ENCODE results near the gene DAB1.

DAB1 gene

GRCh38 chr1:57411262-57411661 is 12.6 kb downstream of the DAB1 start:
- DNase-seq (ENCODE audit: low read depth in 2 of 2) = no peak

GRCh38 chr1:57410508-57410907 is 13.4 kb downstream of the DAB1 start:
- DNase-seq (ENCODE audit: low read depth in 2 of 2) = no peak

GRCh38 chr1:57407928-57408327 is 15.9 kb downstream of the DAB1 start:
- DNase-seq (ENCODE audit: low read depth in 2 of 2) = no peak

GRCh38 chr1:57406428-57406970 is 17.4 kb downstream of the DAB1 start:
- DNase-seq (ENCODE audit: low read depth in 2 of 2) = no peak

GRCh38 chr1:57404884-57405283 is 19.0 kb downstream of the DAB1 start:
- DNase-seq (ENCODE audit: low read depth in 2 of 2) = no peak

GRCh38 chr1:57403201-57403600 is 20.7 kb downstream of the DAB1 start:
- no peak for DNase-seq (ENCODE audit: low read depth in 2 of 2)

GRCh38 chr1:57401671-57402070 is 22.2 kb downstream of the DAB1 start:
- DNase-seq (ENCODE audit: low read depth in 2 of 2) = no peak

- no peak for DNase-seq (ENCODE audit: low read depth in 2 of 2)
Measured at GRCh38 chr1:57400048-57400447, 23.8 kb downstream of the DAB1 start.

- DNase-seq (ENCODE audit: low read depth in 2 of 2) = no peak
Measured at GRCh38 chr1:57393058-57393584, 30.7 kb downstream of the DAB1 start.

- DNase-seq (ENCODE audit: low read depth in 2 of 2) = no peak
Measured at GRCh38 chr1:57385336-57385735, 38.5 kb downstream of the DAB1 start.

GRCh38 chr1:57384901-57385300 is 39.0 kb downstream of the DAB1 start:
- DNase-seq (ENCODE audit: low read depth in 2 of 2) = no peak

GRCh38 chr1:57384284-57384683 is 39.6 kb downstream of the DAB1 start:
- no peak for DNase-seq (ENCODE audit: low read depth in 2 of 2)

- DNase-seq (ENCODE audit: low read depth in 2 of 2) = no peak
Measured at GRCh38 chr1:57381871-57382270, 42.0 kb downstream of the DAB1 start.

- no peak for DNase-seq (ENCODE audit: low read depth in 2 of 2)
Measured at GRCh38 chr1:57381426-57381825, 42.4 kb downstream of the DAB1 start.

- DNase-seq (ENCODE audit: low read depth in 2 of 2) = no peak
Measured at GRCh38 chr1:57380923-57381322, 42.9 kb downstream of the DAB1 start.

- DNase-seq (ENCODE audit: low read depth in 2 of 2) = no peak
Measured at GRCh38 chr1:57378534-57378933, 45.3 kb downstream of the DAB1 start.

- no peak for DNase-seq (ENCODE audit: low read depth in 2 of 2)
Measured at GRCh38 chr1:57377339-57378139, 46.3 kb downstream of the DAB1 start.

- no peak for DNase-seq (ENCODE audit: low read depth in 2 of 2)
Measured at GRCh38 chr1:57376041-57376440, 47.8 kb downstream of the DAB1 start.

GRCh38 chr1:57369889-57370288 is 54.0 kb downstream of the DAB1 start:
- no peak for DNase-seq (ENCODE audit: low read depth in 2 of 2)

- DNase-seq (ENCODE audit: low read depth in 2 of 2) = no peak
Measured at GRCh38 chr1:57367945-57368344, 55.9 kb downstream of the DAB1 start.

GRCh38 chr1:57363643-57364042 is 60.2 kb downstream of the DAB1 start:
- no peak for DNase-seq (ENCODE audit: low read depth in 2 of 2)

GRCh38 chr1:57363165-57363564 is 60.7 kb downstream of the DAB1 start:
- no peak for DNase-seq (ENCODE audit: low read depth in 2 of 2)

- DNase-seq (ENCODE audit: low read depth in 2 of 2) = no peak
Measured at GRCh38 chr1:57362480-57362879, 61.4 kb downstream of the DAB1 start.
